ENCODE results near the gene LAIR2.

DNA sequence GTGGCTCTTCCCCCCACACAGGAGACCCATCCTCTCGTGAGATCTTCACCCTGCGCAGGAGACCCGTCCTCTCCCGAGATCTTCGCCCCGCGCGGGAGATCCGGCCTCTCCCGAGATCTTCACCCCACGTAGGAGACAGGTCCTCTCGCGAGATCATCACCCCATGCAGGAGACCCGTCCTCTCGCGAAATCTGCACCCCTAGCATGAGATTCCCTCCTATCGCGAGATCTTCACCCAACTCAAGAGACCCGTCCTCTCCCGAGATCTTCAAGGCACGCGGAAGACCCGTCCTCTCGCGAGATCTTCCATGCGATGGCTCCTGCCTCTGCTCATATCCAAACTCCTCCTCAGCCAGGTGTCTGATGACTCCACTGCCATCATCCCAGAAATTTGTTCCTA lies 24.3 kb downstream of the LAIR2 start:
- TF ChIP-seq, protein P1, sequence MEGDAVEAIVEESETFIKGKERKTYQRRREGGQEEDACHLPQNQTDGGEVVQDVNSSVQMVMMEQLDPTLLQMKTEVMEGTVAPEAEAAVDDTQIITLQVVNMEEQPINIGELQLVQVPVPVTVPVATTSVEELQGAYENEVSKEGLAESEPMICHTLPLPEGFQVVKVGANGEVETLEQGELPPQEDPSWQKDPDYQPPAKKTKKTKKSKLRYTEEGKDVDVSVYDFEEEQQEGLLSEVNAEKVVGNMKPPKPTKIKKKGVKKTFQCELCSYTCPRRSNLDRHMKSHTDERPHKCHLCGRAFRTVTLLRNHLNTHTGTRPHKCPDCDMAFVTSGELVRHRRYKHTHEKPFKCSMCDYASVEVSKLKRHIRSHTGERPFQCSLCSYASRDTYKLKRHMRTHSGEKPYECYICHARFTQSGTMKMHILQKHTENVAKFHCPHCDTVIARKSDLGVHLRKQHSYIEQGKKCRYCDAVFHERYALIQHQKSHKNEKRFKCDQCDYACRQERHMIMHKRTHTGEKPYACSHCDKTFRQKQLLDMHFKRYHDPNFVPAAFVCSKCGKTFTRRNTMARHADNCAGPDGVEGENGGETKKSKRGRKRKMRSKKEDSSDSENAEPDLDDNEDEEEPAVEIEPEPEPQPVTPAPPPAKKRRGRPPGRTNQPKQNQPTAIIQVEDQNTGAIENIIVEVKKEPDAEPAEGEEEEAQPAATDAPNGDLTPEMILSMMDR (IDR thresholded peaks at IDR 0.05): no peak
- no peak for TF ChIP-seq POLR2A (IDR thresholded peaks at IDR 0.05)
- no peak for TF ChIP-seq POLR2AphosphoS5 (IDR thresholded peaks at IDR 0.05)
